NCI-H345 (cell line): Measurements from ENCODE around the gene CPA5.
"Not testable (repeated sequence)": the region's sequence is repeated elsewhere in the genome, so short reads cannot be mapped to it uniquely, and the experiment has no call there.

Experiments
- DNase-seq: peaks from one replicate; lab custom pipeline; 2025; lab: John Stamatoyannopoulos, UW

Gene CPA5

GRCh38 chr7:130344271-130344866 lies at the start of gene CPA5:
Gene CPA5 (plus strand): TSS chr7:130344816. CDS start chr7:130346486, 1,670 bp downstream.
- DNase-seq, result no peak

GRCh38 chr7:130296221-130296951 lies 48.2 kb upstream of the CPA5 start:
- DNase-seq, result no peak

GRCh38 chr7:130297628-130298543 lies 46.7 kb upstream of the CPA5 start:
- DNase-seq, result peak; percentile 93

GRCh38 chr7:130298544-130299326 lies 45.9 kb upstream of the CPA5 start:
- no peak for DNase-seq

- no peak for DNase-seq
Observed at GRCh38 chr7:130299866-130300265, 44.8 kb upstream of the CPA5 start.

- DNase-seq, result no peak
Observed at GRCh38 chr7:130301501-130302020, 43.1 kb upstream of the CPA5 start.

GRCh38 chr7:130302649-130303048 lies 42.0 kb upstream of the CPA5 start:
- no peak for DNase-seq

- no peak for DNase-seq
Observed at GRCh38 chr7:130303127-130303526, 41.5 kb upstream of the CPA5 start.

- no peak for DNase-seq
Observed at GRCh38 chr7:130303551-130303950, 41.1 kb upstream of the CPA5 start.

GRCh38 chr7:130303982-130304381 lies 40.6 kb upstream of the CPA5 start:
- DNase-seq, result no peak

GRCh38 chr7:130304878-130305277 lies 39.7 kb upstream of the CPA5 start:
- DNase-seq, result no peak

- DNase-seq, result no peak
Observed at GRCh38 chr7:130305433-130306042, 39.1 kb upstream of the CPA5 start.

GRCh38 chr7:130309986-130310385 lies 34.6 kb upstream of the CPA5 start:
- DNase-seq, result no peak

GRCh38 chr7:130314305-130314704 lies 30.3 kb upstream of the CPA5 start:
- no peak for DNase-seq

- DNase-seq, result no peak
Observed at GRCh38 chr7:130319541-130319940, 25.1 kb upstream of the CPA5 start.

- not testable (repeated sequence) for DNase-seq
Observed at GRCh38 chr7:130321542-130322229, 22.9 kb upstream of the CPA5 start.

- DNase-seq, result peak; percentile 45
Observed at GRCh38 chr7:130322615-130323014, 22.0 kb upstream of the CPA5 start.

GRCh38 chr7:130324306-130324943 lies 20.2 kb upstream of the CPA5 start:
- DNase-seq, result no peak

GRCh38 chr7:130329681-130330080 lies 14.9 kb upstream of the CPA5 start:
- peak; percentile 10 for DNase-seq
